SK-N-SH (cell line): ENCODE measurements around the gene PTPN4. TPM values are rescaled to one million over a fixed set of nuclear protein-coding genes. Genes with fewer than 3 reads are reported as not detected.

Source experiments
- CTCF ChIA-PET: fragments of 300-600, 350-600 bp; formaldehyde crosslinking; extraction: SDS; loops from one replicate; lab custom pipeline; 2021; lab: Yijun Ruan, JAX
- POLR2A ChIA-PET: fragments of 350-600 bp; sonication (Branson Sonifier 250); formaldehyde crosslinking; extraction: SDS; loops from one replicate; lab custom pipeline; 2020; ENCODE audit warnings: antibody characterized with exemption, inconsistent platforms; lab: Yijun Ruan, JAX
- DNase-seq: peaks from one replicate; pipeline ENCODE4 v3.0.0; 2012
- H2AFZ ChIP-seq: fragments of 200-600 bp; sonication (generic); 2 replicates; pipeline ENCODE4 v1.8.1; 2016; ENCODE audit warnings: antibody characterized with exemption, mild to moderate bottlenecking, low read depth
- H3F3A ChIP-seq: fragments of 200-600 bp; sonication (generic); replicated peaks from 2 replicates; pipeline ENCODE3; 2016; ENCODE audit warnings: antibody characterized with exemption, mild to moderate bottlenecking; ENCODE audit not compliant: insufficient read depth
- H3K27ac ChIP-seq, 2 experiments: fragments of 200-500 bp in 1 of 2; fragments of 200-600 bp in 1 of 2; sonication (Bioruptor generic) in 1 of 2; sonication (generic), shearing (Covaris generic) in 1 of 2; 2 replicates each; pipeline versions ENCODE4 v1.5.1 to v1.6.1; 2014 to 2016; ENCODE audit warnings: low read depth in 2 of 2, inconsistent platforms in 1 of 2, low read length in 1 of 2, mild to moderate bottlenecking in 1 of 2, mixed read lengths in 1 of 2
- H3K27me3 ChIP-seq: fragments of 200-600 bp; sonication (generic), shearing (Covaris generic); 2 replicates; pipeline ENCODE4 v1.6.1; 2016; ENCODE audit warnings: mixed run types; ENCODE audit not compliant: insufficient read depth
- H3K36me3 ChIP-seq, 2 experiments: fragments of 200-500 bp in 1 of 2; fragments of 200-600 bp in 1 of 2; sonication (Bioruptor generic) in 1 of 2; sonication (generic) in 1 of 2; replicated peaks in 1 of 2; 2 replicates each; pipeline versions ENCODE3 to v1.5.1; 2014 to 2016; ENCODE audit warnings: low read length in 1 of 2, mild to moderate bottlenecking in 1 of 2; ENCODE audit not compliant: insufficient read depth in 2 of 2, control insufficient read depth in 1 of 2
- H3K4me1 ChIP-seq, 2 experiments: fragments of 200-500 bp in 1 of 2; fragments of 200-600 bp in 1 of 2; sonication (Bioruptor generic) in 1 of 2; sonication (generic), shearing (Covaris generic) in 1 of 2; 2 replicates each; pipeline versions ENCODE4 v1.5.1 to v1.6.1; 2014 to 2016; ENCODE audit warnings: low read depth in 1 of 2, low read length in 1 of 2, mixed run types in 1 of 2; ENCODE audit not compliant: insufficient read depth in 2 of 2, control insufficient read depth in 1 of 2
- H3K4me2 ChIP-seq: fragments of 200-600 bp; sonication (generic), shearing (Covaris generic); 2 replicates; pipeline ENCODE4 v1.6.1; 2017; ENCODE audit warnings: mixed run types
- H3K4me3 ChIP-seq, 2 experiments: fragments of 200-500 bp in 1 of 2; fragments of 200-600 bp in 1 of 2; sonication (Bioruptor generic) in 1 of 2; sonication (generic), shearing (Covaris generic) in 1 of 2; 2 replicates each; pipeline versions ENCODE4 v1.5.1 to v1.8.1; 2014 to 2016; ENCODE audit warnings: low read depth in 2 of 2, inconsistent platforms in 1 of 2, low read length in 1 of 2, mild to moderate bottlenecking in 1 of 2, mixed read lengths in 1 of 2, moderate library complexity in 1 of 2
- H3K79me2 ChIP-seq: fragments of 200-600 bp; sonication (generic); 2 replicates; pipeline ENCODE4 v1.8.1; 2017; ENCODE audit warnings: mild to moderate bottlenecking; ENCODE audit not compliant: insufficient read depth
- H3K9ac ChIP-seq: fragments of 200-600 bp; sonication (generic); 2 replicates; pipeline ENCODE4 v1.6.1; 2017; ENCODE audit warnings: mixed run types
- H3K9me2 ChIP-seq: fragments of 200-600 bp; sonication (generic); 2 replicates; pipeline ENCODE4 v1.6.1; 2017; ENCODE audit warnings: mixed run types
- H3K9me3 ChIP-seq: fragments of 200-600 bp; sonication (generic); 2 replicates; pipeline ENCODE4 v1.6.1; 2017; ENCODE audit warnings: mixed run types, mild to moderate bottlenecking, moderate library complexity
- H4K20me1 ChIP-seq: fragments of 200-600 bp; sonication (generic); 2 replicates; pipeline ENCODE4 v1.6.1; 2017; ENCODE audit warnings: mild to moderate bottlenecking, mixed run types; ENCODE audit not compliant: insufficient read depth
- CHD2 ChIP-seq: fragments of 150-350 bp; IDR thresholded peaks from 2 replicates; pipeline ENCODE4 v1.6.1; 2018; ENCODE audit warnings: low read length; ENCODE audit not compliant: partially characterized antibody
- EP300 ChIP-seq, 2 experiments: IDR thresholded peaks; 2 replicates each; pipeline versions ENCODE4 v1.4.0 to v1.6.1; 2012; ENCODE audit warnings: borderline replicate concordance in 1 of 2, low read depth in 1 of 2, low read length in 1 of 2
- JUND ChIP-seq: IDR thresholded peaks from 2 replicates; pipeline ENCODE4 v1.4.0; 2012
- MXI1 ChIP-seq: IDR thresholded peaks from 2 replicates; pipeline ENCODE4 v1.6.1; 2012; ENCODE audit warnings: mild to moderate bottlenecking, low read depth, low read length, improper control_type of control experiment
- NFIC ChIP-seq: IDR thresholded peaks from 2 replicates; pipeline ENCODE4 v1.4.0; 2012; ENCODE audit warnings: borderline replicate concordance
- RFX5 ChIP-seq: IDR thresholded peaks from 2 replicates; pipeline ENCODE4 v1.6.1; 2012; ENCODE audit warnings: mild to moderate bottlenecking, improper control_type of control experiment, low read length
- RXRA ChIP-seq: IDR thresholded peaks from 2 replicates; pipeline ENCODE4 v1.4.0; 2012; ENCODE audit warnings: low read depth, mild to moderate bottlenecking, borderline replicate concordance
- SIN3A ChIP-seq: IDR thresholded peaks from 2 replicates; pipeline ENCODE4 v1.6.1; 2012; ENCODE audit warnings: low read depth, mild to moderate bottlenecking, low read length, moderate library complexity, borderline replicate concordance
- TCF12 ChIP-seq: IDR thresholded peaks from 2 replicates; pipeline ENCODE4 v1.4.0; 2012
- TEAD4 ChIP-seq: IDR thresholded peaks from 2 replicates; pipeline ENCODE4 v1.4.0; 2012; ENCODE audit warnings: mild to moderate bottlenecking, borderline replicate concordance; ENCODE audit not compliant: insufficient read depth
- YY1 ChIP-seq: IDR thresholded peaks from 2 replicates; pipeline ENCODE4 v1.4.0; 2012; ENCODE audit warnings: low read depth, mild to moderate bottlenecking
- WGBS: methylation state at CpG from one replicate; pipeline ENCODE4 v1.1.6; 2017; ENCODE audit warnings: low lambda C conversion rate; 5-methylcytosine and 5-hydroxymethylcytosine counted together
- polyA plus RNA-seq, 3 experiments: library from polyadenylated mRNA; depleted of rRNA; stranded (reverse); fragments of >200 nt; gene quantifications; 2 replicates each; pipeline ENCODE4 v1.2.3, GENCODE V29; 2012
- TF ChIP-seq, protein P1 (sequence below): IDR thresholded peaks from 2 replicates; pipeline ENCODE4 v1.6.1; 2012; ENCODE audit warnings: mild to moderate bottlenecking, low read depth, low read length, moderate library complexity
- TF ChIP-seq, protein P2 (sequence below): fragments of 150-350 bp; IDR thresholded peaks from 2 replicates; pipeline ENCODE4 v1.6.1; 2016; ENCODE audit warnings: mild to moderate bottlenecking, low read depth, low read length
- TF ChIP-seq, protein P3 (sequence below): fragments of 150-350 bp; IDR thresholded peaks from 2 replicates; pipeline ENCODE4 v1.6.1; 2017; ENCODE audit warnings: antibody characterized with exemption, low read length, low read depth, borderline replicate concordance

PTPN4 gene
- polyA plus RNA-seq, 1 of the 3 experiments (the other 2 are of a cell fraction), result 6.2 TPM

DNA sequence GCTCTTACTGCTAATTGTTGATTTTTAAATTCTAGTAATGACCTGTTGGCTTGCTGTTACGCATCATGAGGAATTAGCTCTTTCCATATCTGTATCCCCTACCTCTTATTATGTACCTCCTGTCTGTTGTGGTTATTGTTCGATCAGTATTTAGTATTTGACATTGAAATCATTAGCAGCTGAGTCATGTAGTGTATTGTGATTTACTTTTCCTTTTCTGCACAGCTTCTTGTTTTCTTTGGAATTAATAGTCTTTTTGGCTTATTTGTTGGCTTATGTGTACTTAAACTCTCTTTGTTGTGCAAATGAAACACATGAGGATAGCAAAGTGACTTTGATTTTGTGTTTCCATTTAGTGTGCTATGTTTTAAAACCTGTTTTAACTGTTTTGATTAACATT is 257.5 kb downstream of the PTPN4 start:
- H3K79me2 ChIP-seq, result peaks cover 19% of the 10 kb centered on the region
- H3K27ac ChIP-seq, result no peak overlapping the region
- peaks cover 0 to 6% of the 10 kb centered on the region in 2 experiments for H3K36me3 ChIP-seq
- no peak overlapping the region for H3K9ac ChIP-seq
- TF ChIP-seq, protein P1, sequence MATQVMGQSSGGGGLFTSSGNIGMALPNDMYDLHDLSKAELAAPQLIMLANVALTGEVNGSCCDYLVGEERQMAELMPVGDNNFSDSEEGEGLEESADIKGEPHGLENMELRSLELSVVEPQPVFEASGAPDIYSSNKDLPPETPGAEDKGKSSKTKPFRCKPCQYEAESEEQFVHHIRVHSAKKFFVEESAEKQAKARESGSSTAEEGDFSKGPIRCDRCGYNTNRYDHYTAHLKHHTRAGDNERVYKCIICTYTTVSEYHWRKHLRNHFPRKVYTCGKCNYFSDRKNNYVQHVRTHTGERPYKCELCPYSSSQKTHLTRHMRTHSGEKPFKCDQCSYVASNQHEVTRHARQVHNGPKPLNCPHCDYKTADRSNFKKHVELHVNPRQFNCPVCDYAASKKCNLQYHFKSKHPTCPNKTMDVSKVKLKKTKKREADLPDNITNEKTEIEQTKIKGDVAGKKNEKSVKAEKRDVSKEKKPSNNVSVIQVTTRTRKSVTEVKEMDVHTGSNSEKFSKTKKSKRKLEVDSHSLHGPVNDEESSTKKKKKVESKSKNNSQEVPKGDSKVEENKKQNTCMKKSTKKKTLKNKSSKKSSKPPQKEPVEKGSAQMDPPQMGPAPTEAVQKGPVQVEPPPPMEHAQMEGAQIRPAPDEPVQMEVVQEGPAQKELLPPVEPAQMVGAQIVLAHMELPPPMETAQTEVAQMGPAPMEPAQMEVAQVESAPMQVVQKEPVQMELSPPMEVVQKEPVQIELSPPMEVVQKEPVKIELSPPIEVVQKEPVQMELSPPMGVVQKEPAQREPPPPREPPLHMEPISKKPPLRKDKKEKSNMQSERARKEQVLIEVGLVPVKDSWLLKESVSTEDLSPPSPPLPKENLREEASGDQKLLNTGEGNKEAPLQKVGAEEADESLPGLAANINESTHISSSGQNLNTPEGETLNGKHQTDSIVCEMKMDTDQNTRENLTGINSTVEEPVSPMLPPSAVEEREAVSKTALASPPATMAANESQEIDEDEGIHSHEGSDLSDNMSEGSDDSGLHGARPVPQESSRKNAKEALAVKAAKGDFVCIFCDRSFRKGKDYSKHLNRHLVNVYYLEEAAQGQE, result no peak
- no peak for TF ChIP-seq RFX5
- TF ChIP-seq, protein P2, sequence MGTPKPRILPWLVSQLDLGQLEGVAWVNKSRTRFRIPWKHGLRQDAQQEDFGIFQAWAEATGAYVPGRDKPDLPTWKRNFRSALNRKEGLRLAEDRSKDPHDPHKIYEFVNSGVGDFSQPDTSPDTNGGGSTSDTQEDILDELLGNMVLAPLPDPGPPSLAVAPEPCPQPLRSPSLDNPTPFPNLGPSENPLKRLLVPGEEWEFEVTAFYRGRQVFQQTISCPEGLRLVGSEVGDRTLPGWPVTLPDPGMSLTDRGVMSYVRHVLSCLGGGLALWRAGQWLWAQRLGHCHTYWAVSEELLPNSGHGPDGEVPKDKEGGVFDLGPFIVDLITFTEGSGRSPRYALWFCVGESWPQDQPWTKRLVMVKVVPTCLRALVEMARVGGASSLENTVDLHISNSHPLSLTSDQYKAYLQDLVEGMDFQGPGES, result no peak
- TF ChIP-seq, protein P3, sequence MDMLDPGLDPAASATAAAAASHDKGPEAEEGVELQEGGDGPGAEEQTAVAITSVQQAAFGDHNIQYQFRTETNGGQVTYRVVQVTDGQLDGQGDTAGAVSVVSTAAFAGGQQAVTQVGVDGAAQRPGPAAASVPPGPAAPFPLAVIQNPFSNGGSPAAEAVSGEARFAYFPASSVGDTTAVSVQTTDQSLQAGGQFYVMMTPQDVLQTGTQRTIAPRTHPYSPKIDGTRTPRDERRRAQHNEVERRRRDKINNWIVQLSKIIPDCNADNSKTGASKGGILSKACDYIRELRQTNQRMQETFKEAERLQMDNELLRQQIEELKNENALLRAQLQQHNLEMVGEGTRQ, result no peak
- TF ChIP-seq SIN3A, result no peak
- TF ChIP-seq NFIC, result no peak
- TF ChIP-seq MXI1, result no peak
- TF ChIP-seq CHD2, result no peak
- no peak for TF ChIP-seq TEAD4
- TF ChIP-seq YY1, result no peak
- no peak for TF ChIP-seq JUND
- TF ChIP-seq, all 33 proteins: peak for 0
- Histone ChIP-seq H3F3A (peaks cover 3% of the 10 kb centered on the region), H3K9me3 (no peaks in the 10 kb centered on the region), H3K9me2 (no peaks in the 10 kb centered on the region), H4K20me1 (0 out of 2 replicates have a peak, but pooled peaks cover 4% of the 10 kb centered on the region), H2AFZ (no peak overlapping the region), H3K4me2 (no peak overlapping the region), H3K4me1 (peaks cover 7 to 13% of the 10 kb centered on the region in 2 experiments; a peak in 3 of 4 replicates), H3K27me3 (no peaks in the 10 kb centered on the region), H3K4me3 (no peak overlapping the region)
- POLR2A ChIA-PET, result no interaction called here
- CTCF ChIA-PET, result interaction anchor here (1.9 kb wide), 1 partner anchor 158 kb away, joined by 4 read pairs; no protein-coding TSS in a partner anchor
- DNase-seq, result no peak
- 85% methylated on average over 2 of the region's 2 CpGs for WGBS

DNA sequence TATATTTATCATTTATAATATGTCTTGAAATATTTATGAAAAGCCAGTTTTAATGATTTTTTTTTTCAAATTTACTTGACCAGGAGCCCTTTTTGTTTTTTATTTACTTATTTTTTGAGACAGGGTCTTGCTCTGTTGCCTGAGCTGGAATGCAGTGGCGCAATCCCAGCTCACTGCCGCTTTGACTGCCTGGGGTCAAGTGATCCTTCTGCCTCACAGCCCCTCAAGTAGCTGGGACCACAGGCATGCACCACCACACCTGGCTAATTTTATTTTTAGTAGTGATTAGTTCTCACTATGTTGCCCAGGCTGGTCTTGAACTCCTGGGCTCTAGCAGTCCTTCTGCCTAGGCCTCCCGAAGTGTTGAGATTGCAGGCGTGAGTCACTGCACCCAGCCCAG is 258.8 kb downstream of the PTPN4 start:
- Histone ChIP-seq H3K27ac (no peak overlapping the region), H2AFZ (no peak overlapping the region), H3K4me2 (no peak overlapping the region), H3K27me3 (no peaks in the 10 kb centered on the region), H3K79me2 (peaks cover 25% of the 10 kb centered on the region), H3K36me3 (peaks cover 0 to 6% of the 10 kb centered on the region in 2 experiments), H3K9me3 (no peaks in the 10 kb centered on the region), H3K4me3 (no peak overlapping the region), H4K20me1 (0 out of 2 replicates have a peak, but pooled peaks cover 4% of the 10 kb centered on the region), H3F3A (peaks cover 3% of the 10 kb centered on the region), H3K9ac (no peak overlapping the region), H3K9me2 (no peaks in the 10 kb centered on the region), H3K4me1 (peaks cover 5 to 13% of the 10 kb centered on the region in 2 experiments; a peak in 3 of 4 replicates)
- WGBS, result 93% methylated on average over 4 of the region's 4 CpGs
- POLR2A ChIA-PET, result no interaction called here
- no peak for DNase-seq
- TF ChIP-seq, protein P1, result no peak
- TF ChIP-seq NFIC, result no peak
- TF ChIP-seq TCF12, result no peak
- TF ChIP-seq EP300 (IDR thresholded peaks at IDR 0.05; ENCODE audit: borderline replicate concordance in 1 of 2, low read depth in 1 of 2, low read length in 1 of 2), result no peak
- no peak for TF ChIP-seq RXRA
- CTCF ChIA-PET, result interaction anchor here (1.0 to 1.9 kb wide), 3 partner anchors 91 to 315 kb away, joined by 3 to 5 read pairs (median 4); no protein-coding TSS in a partner anchor
